ENCODE results near the gene MAP3K12. TPM values are rescaled to one million over a fixed set of nuclear protein-coding genes. Genes with fewer than 3 reads are reported as not detected.

Gene MAP3K12
- total and polyA plus RNA-seq, 2 of the 13 experiments (the other 11 are each of a cell fraction or from before 2014, with no cell fraction given): 0.20 to 1.1 TPM

DNA sequence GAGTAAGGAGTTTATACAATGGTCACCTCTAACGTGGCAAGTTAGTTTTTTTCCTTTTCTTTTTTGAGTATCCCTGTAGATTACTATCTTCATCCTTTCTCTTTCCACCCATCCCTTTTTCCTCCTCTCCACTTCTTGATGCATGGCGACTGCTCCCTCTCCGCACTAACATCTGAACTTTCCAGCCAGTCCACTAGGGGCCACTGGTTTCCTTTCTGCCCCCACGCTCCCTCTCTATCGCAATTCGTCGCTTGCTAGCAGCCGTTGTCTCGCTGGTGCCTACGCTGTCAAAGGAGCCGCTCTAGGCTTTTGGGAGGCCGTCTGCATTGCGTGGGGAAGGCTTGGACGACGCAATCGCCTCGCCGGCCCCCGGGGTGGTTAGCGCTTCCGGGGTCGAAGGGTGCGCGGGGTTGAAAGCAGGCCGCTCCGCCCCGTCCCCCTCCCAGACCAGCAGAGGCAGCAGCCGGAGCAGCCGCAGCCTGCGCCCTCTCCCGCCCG lies 47.5 kb downstream of the MAP3K12 start, which contains the start of gene PCBP2 (continued):
- TF ChIP-seq IRF1 (CRISPR knock-in tag; IDR thresholded peaks at IDR 0.05; ENCODE audit: low read depth) (no peak), ZNF138 (CRISPR knock-in tag; IDR thresholded peaks at IDR 0.05; ENCODE audit: low read depth) (no peak), HDAC2 (CRISPR knock-in tag; IDR thresholded peaks at IDR 0.05) (peak; percentile 73), ZNF839 (CRISPR knock-in tag; IDR thresholded peaks at IDR 0.05; ENCODE audit: borderline replicate concordance) (no peak), SYNCRIP (IDR thresholded peaks at IDR 0.05; ENCODE audit: insufficient read depth, low read depth, low read length) (no peak), GLI4 (CRISPR knock-in tag; IDR thresholded peaks at IDR 0.05; ENCODE audit: borderline replicate concordance) (no peak), FOXP1 (IDR thresholded peaks at IDR 0.05) (no peak), FOXP1 (CRISPR knock-in tag; IDR thresholded peaks at IDR 0.05) (no peak), ZNF17 (CRISPR knock-in tag; IDR thresholded peaks at IDR 0.05) (no peak), ZBTB46 (CRISPR knock-in tag; IDR thresholded peaks at IDR 0.05; ENCODE audit: borderline replicate concordance) (no peak), ZNF235 (CRISPR knock-in tag; IDR thresholded peaks at IDR 0.05; ENCODE audit: borderline replicate concordance) (peak; percentile 55; the same call in 1 of the 2 replicates), ZNF234 (CRISPR knock-in tag; conservative IDR thresholded peaks at IDR 0.05) (no peak), ZNF780A (CRISPR knock-in tag; IDR thresholded peaks at IDR 0.05) (no peak), JARID2 (CRISPR knock-in tag; IDR thresholded peaks at IDR 0.05; ENCODE audit: insufficient replicate concordance) (no peak), AHR (CRISPR knock-in tag; IDR thresholded peaks at IDR 0.05) (no peak), ZHX1 (CRISPR knock-in tag; IDR thresholded peaks at IDR 0.05; ENCODE audit: low read depth) (peak; percentile 71; the same call in 1 of the 2 replicates), TCF7 (IDR thresholded peaks at IDR 0.05; ENCODE audit: low read depth) (peak; percentile 20; the same call in 1 of the 2 replicates), TBP (CRISPR knock-in tag; IDR thresholded peaks at IDR 0.05) (no peak)
- TF ChIP-seq, protein P1, sequence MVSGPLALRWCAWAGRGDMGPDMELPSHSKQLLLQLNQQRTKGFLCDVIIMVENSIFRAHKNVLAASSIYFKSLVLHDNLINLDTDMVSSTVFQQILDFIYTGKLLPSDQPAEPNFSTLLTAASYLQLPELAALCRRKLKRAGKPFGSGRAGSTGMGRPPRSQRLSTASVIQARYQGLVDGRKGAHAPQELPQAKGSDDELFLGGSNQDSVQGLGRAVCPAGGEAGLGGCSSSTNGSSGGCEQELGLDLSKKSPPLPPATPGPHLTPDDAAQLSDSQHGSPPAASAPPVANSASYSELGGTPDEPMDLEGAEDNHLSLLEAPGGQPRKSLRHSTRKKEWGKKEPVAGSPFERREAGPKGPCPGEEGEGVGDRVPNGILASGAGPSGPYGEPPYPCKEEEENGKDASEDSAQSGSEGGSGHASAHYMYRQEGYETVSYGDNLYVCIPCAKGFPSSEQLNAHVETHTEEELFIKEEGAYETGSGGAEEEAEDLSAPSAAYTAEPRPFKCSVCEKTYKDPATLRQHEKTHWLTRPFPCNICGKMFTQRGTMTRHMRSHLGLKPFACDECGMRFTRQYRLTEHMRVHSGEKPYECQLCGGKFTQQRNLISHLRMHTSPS (CRISPR knock-in tag; IDR thresholded peaks at IDR 0.05; ENCODE audit: low read depth): no peak

All from HepG2 (cell line).